Measurements from ENCODE around the gene HDAC5.

HDAC5 gene

DNA sequence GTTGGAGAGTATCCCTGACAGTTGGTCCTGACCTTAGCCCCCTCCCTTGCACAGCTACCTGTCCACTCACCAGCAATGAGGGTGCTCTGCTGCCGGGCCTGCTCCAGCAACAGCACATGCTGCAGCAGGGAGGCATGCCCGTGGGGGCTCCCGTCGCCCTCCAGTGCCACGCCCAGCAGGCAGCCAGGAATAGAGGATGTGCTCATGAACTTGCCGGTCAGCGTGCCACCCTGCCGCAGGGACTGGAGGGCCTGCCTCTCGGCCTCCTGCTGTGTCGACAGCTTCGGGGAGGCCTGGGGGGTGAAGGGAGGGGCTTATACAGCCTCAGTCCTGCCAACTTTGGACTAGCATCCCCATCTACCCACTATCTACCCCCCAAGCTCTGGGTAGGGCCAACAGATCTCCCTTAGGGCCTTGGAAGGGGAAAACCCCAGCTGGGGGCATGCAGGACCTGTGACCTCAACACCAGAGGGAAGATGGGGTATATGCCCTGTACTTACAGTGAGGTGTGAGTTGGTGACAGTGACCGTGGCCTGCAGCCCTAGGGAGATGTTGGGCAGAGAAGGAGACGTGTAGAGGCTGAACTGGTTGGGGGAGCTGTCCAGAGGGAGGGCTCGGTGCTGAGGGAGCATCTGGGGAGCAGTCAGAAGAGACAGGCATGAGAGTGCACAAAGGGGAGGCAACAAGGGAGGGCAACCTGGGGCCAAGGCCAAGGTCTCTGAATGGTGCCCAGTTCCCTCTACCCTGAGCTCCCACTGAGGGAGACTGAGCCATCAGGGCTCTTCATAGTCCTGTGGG lies 32.0 kb downstream of the HDAC5 start:
- DNase-seq (ENCODE audit: low read depth, low spot score), result no peak
- no peaks in the 10 kb centered on the region for H3K27me3 ChIP-seq (ENCODE audit: insufficient read depth, insufficient read length)
- peaks cover 23% of the 10 kb centered on the region for H3K4me1 ChIP-seq (ENCODE audit: insufficient read depth, insufficient read length)
- H3K9me3 ChIP-seq (ENCODE audit: insufficient read depth, low read length), result no peaks in the 10 kb centered on the region
- no peak for TF ChIP-seq SUZ12 (IDR thresholded peaks at IDR 0.05; ENCODE audit: extremely low read depth, insufficient read depth, insufficient read length)
- no peak for TF ChIP-seq YY1 (IDR thresholded peaks at IDR 0.05; ENCODE audit: insufficient read depth, insufficient read length)
- no peak for TF ChIP-seq ZNF274 (IDR thresholded peaks at IDR 0.05; ENCODE audit: low read depth, low read length)
- H3K36me3 ChIP-seq (ENCODE audit: insufficient read depth, insufficient read length, low read length), result peaks cover 40% of the 10 kb centered on the region
- H3K9ac ChIP-seq (ENCODE audit: insufficient read length, low read depth), result no peak overlapping the region
- no peak overlapping the region for H3K4me3 ChIP-seq (ENCODE audit: insufficient read length, low read depth)

GRCh38 chr17:44088254-44088653 lies 35.2 kb downstream of the HDAC5 start:
- Histone ChIP-seq H3K36me3 (ENCODE audit: insufficient read depth, insufficient read length, low read length) (peaks cover 62% of the 10 kb centered on the region), H3K27me3 (ENCODE audit: insufficient read depth, insufficient read length) (no peaks in the 10 kb centered on the region), H3K9ac (ENCODE audit: insufficient read length, low read depth) (peak overlapping the region; percentile 58), H3K9me3 (ENCODE audit: insufficient read depth, low read length) (no peaks in the 10 kb centered on the region), H3K4me1 (ENCODE audit: insufficient read depth, insufficient read length) (peaks cover 43% of the 10 kb centered on the region), H3K4me3 (ENCODE audit: insufficient read length, low read depth) (no peak overlapping the region)
- no peak for DNase-seq (ENCODE audit: low read depth, low spot score)
- TF ChIP-seq SUZ12 (IDR thresholded peaks at IDR 0.05; ENCODE audit: extremely low read depth, insufficient read depth, insufficient read length) (no peak), YY1 (IDR thresholded peaks at IDR 0.05; ENCODE audit: insufficient read depth, insufficient read length) (no peak), ZNF274 (IDR thresholded peaks at IDR 0.05; ENCODE audit: low read depth, low read length) (no peak)

DNA sequence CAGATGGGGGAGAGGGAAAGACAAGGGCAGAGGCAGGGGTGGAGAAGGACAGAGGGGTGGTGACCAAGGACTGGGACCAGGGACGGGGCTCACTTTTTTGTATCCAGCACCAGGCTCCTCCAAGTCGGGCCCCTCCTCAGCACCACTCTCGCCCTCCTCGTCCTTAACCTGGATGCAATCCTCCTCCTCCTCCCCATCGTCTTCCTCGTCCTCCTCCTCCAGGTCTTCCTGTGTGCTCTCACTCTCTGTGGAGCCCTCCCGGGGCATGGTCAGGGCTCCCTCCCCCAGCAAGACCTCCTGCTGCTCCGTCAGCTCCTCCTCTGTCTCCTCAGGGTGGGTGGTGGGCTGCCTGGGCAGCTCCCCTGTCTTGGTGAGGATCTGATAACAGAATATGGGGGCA lies 36.1 kb downstream of the HDAC5 start:
- no peaks in the 10 kb centered on the region for H3K27me3 ChIP-seq (ENCODE audit: insufficient read depth, insufficient read length)
- H3K9me3 ChIP-seq (ENCODE audit: insufficient read depth, low read length), result no peaks in the 10 kb centered on the region
- DNase-seq (ENCODE audit: low read depth, low spot score), result no peak
- peak overlapping the region; percentile 19 for H3K4me3 ChIP-seq (ENCODE audit: insufficient read length, low read depth)
- peaks cover 64% of the 10 kb centered on the region for H3K36me3 ChIP-seq (ENCODE audit: insufficient read depth, insufficient read length, low read length)
- H3K9ac ChIP-seq (ENCODE audit: insufficient read length, low read depth), result peak overlapping the region; percentile 76
- no peak for TF ChIP-seq SUZ12 (IDR thresholded peaks at IDR 0.05; ENCODE audit: extremely low read depth, insufficient read depth, insufficient read length)
- TF ChIP-seq YY1 (IDR thresholded peaks at IDR 0.05; ENCODE audit: insufficient read depth, insufficient read length), result no peak
- TF ChIP-seq ZNF274 (IDR thresholded peaks at IDR 0.05; ENCODE audit: low read depth, low read length), result no peak
- H3K4me1 ChIP-seq (ENCODE audit: insufficient read depth, insufficient read length), result peaks cover 49% of the 10 kb centered on the region

DNA sequence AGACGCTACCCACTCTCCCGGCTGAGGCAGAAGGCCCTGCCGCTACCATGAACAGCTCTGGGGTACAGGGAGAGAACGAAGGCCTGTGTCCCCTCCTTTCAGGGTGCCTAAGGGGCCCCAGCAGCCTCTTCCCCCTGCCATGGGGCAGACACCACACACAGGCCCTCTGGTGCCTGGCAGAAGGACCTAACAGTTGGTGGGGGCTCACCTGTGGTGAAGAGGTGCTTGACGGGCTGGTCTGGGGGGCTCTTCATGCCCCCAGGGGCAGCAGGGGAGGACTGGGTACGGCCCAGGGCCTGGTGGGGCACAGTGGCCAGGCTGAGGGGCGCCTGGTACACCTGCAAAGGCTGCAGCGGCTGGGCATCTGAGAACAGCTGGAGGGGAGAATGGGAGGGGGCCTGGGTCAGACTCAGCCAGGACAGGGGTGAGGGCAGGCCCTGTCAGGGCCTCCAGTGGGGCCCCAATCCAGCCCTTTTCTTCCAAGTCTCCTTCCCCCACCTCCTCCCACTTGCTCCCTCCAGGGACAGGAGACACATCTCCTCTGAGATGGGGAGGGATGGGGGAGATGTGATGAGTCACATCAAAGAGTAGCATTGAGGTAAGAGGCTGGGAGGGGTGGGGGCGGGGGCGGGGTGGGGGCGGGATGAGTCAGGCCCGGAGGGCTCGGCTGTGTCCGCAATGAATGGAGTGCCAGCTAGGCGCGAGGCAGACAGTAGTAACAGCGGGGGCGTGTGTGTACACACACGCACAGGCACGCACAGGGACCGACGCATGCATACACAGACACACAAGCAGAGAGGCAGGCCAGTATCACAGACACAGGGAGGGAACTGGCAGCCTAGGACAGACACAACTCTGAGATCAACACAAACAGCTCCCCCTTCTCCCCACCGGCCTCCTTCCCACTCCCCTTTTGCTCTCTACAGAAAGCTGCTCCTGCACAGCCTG lies 36.8 kb downstream of the HDAC5 start:
- Histone ChIP-seq H3K27me3 (ENCODE audit: insufficient read depth, insufficient read length) (no peaks in the 10 kb centered on the region), H3K4me3 (ENCODE audit: insufficient read length, low read depth) (peak overlapping the region; percentile 19), H3K36me3 (ENCODE audit: insufficient read depth, insufficient read length, low read length) (peaks cover 64% of the 10 kb centered on the region), H3K4me1 (ENCODE audit: insufficient read depth, insufficient read length) (peaks cover 50% of the 10 kb centered on the region), H3K9ac (ENCODE audit: insufficient read length, low read depth) (peak overlapping the region; percentile 76), H3K9me3 (ENCODE audit: insufficient read depth, low read length) (no peaks in the 10 kb centered on the region)
- no peak for TF ChIP-seq YY1 (IDR thresholded peaks at IDR 0.05; ENCODE audit: insufficient read depth, insufficient read length)
- no peak for DNase-seq (ENCODE audit: low read depth, low spot score)

DNA sequence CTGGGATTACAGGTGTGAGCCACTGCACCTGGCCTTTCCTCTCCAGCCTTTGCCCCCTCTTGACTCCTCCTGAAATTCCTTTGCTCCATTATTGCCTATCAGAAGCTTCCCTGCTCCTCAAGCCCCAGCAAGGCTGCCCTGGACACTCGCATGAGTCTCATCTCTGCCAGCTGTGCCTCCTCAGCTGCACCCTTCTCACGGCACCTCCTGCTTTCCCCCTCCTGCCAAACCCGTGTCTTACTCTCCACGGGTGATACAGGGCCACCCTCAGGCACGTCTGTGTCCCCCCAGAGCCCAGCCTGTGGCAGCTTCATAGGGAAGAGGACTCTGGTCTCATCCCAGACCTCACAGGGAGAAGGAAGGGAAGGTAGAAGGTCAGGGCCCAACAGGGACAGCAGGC lies 37.5 kb downstream of the HDAC5 start:
- Histone ChIP-seq H3K4me1 (ENCODE audit: insufficient read depth, insufficient read length) (peaks cover 51% of the 10 kb centered on the region), H3K27me3 (ENCODE audit: insufficient read depth, insufficient read length) (no peaks in the 10 kb centered on the region), H3K36me3 (ENCODE audit: insufficient read depth, insufficient read length, low read length) (peaks cover 60% of the 10 kb centered on the region), H3K9ac (ENCODE audit: insufficient read length, low read depth) (peak overlapping the region; percentile 72), H3K4me3 (ENCODE audit: insufficient read length, low read depth) (no peak overlapping the region), H3K9me3 (ENCODE audit: insufficient read depth, low read length) (no peaks in the 10 kb centered on the region)
- no peak for DNase-seq (ENCODE audit: low read depth, low spot score)
- TF ChIP-seq SUZ12 (IDR thresholded peaks at IDR 0.05; ENCODE audit: extremely low read depth, insufficient read depth, insufficient read length) (no peak), ZNF274 (IDR thresholded peaks at IDR 0.05; ENCODE audit: low read depth, low read length) (no peak), YY1 (IDR thresholded peaks at IDR 0.05; ENCODE audit: insufficient read depth, insufficient read length) (no peak)

DNA sequence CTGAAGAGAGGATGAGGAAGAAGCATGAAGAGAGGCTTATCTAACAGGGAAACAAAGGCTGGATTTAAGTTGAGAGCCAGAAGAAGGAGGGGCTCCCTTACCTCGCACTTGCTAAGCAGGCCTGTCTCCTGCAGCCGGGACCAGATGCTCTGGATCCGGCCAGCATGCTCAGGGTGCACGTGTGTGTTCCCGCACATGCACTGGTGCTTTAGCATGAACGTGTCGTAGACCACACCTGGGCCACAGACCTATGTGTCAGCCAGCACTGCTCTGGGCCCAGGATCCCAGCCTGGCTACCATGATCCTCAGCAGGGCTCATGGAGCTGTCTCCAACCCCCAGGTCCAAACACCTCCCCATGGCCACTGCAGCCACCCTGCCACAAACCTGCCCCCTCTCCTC lies 38.5 kb downstream of the HDAC5 start:
- Histone ChIP-seq H3K9ac (ENCODE audit: insufficient read length, low read depth) (peak overlapping the region; percentile 58), H3K27me3 (ENCODE audit: insufficient read depth, insufficient read length) (no peaks in the 10 kb centered on the region), H3K4me1 (ENCODE audit: insufficient read depth, insufficient read length) (peaks cover 55% of the 10 kb centered on the region), H3K9me3 (ENCODE audit: insufficient read depth, low read length) (no peaks in the 10 kb centered on the region), H3K36me3 (ENCODE audit: insufficient read depth, insufficient read length, low read length) (peaks cover 69% of the 10 kb centered on the region), H3K4me3 (ENCODE audit: insufficient read length, low read depth) (no peak overlapping the region)
- TF ChIP-seq ZNF274 (IDR thresholded peaks at IDR 0.05; ENCODE audit: low read depth, low read length) (no peak), YY1 (IDR thresholded peaks at IDR 0.05; ENCODE audit: insufficient read depth, insufficient read length) (no peak), SUZ12 (IDR thresholded peaks at IDR 0.05; ENCODE audit: extremely low read depth, insufficient read depth, insufficient read length) (no peak)
- no peak for DNase-seq (ENCODE audit: low read depth, low spot score)

GRCh38 chr17:44084131-44084538 lies 39.3 kb downstream of the HDAC5 start:
- H3K9me3 ChIP-seq (ENCODE audit: insufficient read depth, low read length), result no peaks in the 10 kb centered on the region
- H3K4me3 ChIP-seq (ENCODE audit: insufficient read length, low read depth), result no peak overlapping the region
- H3K36me3 ChIP-seq (ENCODE audit: insufficient read depth, insufficient read length, low read length), result peaks cover 71% of the 10 kb centered on the region
- peaks cover 55% of the 10 kb centered on the region for H3K4me1 ChIP-seq (ENCODE audit: insufficient read depth, insufficient read length)
- no peaks in the 10 kb centered on the region for H3K27me3 ChIP-seq (ENCODE audit: insufficient read depth, insufficient read length)
- no peak for DNase-seq (ENCODE audit: low read depth, low spot score)
- no peak overlapping the region for H3K9ac ChIP-seq (ENCODE audit: insufficient read length, low read depth)
- TF ChIP-seq ZNF274 (IDR thresholded peaks at IDR 0.05; ENCODE audit: low read depth, low read length) (no peak), YY1 (IDR thresholded peaks at IDR 0.05; ENCODE audit: insufficient read depth, insufficient read length) (no peak), SUZ12 (IDR thresholded peaks at IDR 0.05; ENCODE audit: extremely low read depth, insufficient read depth, insufficient read length) (no peak)
